HepG2 (cell line): ENCODE results near the gene PACS1. TPM values are rescaled to one million over a fixed set of nuclear protein-coding genes. Genes with fewer than 3 reads are reported as not detected.

Source experiments
- BRCA1 ChIP-seq: sonication (generic); formaldehyde crosslinking; IDR thresholded peaks from 2 replicates; pipeline ENCODE4 v1.4.0; 2020; ENCODE audit warnings: missing genetic modification reagents
- ETS1 ChIP-seq: sonication (generic); formaldehyde crosslinking; IDR thresholded peaks from 2 replicates; pipeline ENCODE4 v1.4.0; 2020; ENCODE audit warnings: missing genetic modification reagents
- IKZF4 ChIP-seq: sonication (generic); formaldehyde crosslinking; IDR thresholded peaks from 2 replicates; pipeline ENCODE4 v1.5.1; 2020; ENCODE audit warnings: borderline replicate concordance, mild to moderate bottlenecking, low read depth, missing genetic modification reagents; ENCODE audit errors: not compliant biosample characterization
- KIAA2018 ChIP-seq: sonication (generic); formaldehyde crosslinking; IDR thresholded peaks from 2 replicates; pipeline ENCODE4 v1.5.0; 2020; ENCODE audit warnings: mild to moderate bottlenecking, missing genetic modification reagents, borderline replicate concordance
- NFE2L1 ChIP-seq: sonication (generic); formaldehyde crosslinking; IDR thresholded peaks from 2 replicates; pipeline ENCODE4 v1.4.0; 2020; ENCODE audit warnings: missing genetic modification reagents, mild to moderate bottlenecking, borderline replicate concordance
- NFYB ChIP-seq: sonication (generic); formaldehyde crosslinking; IDR thresholded peaks from 2 replicates; pipeline ENCODE4 v1.4.0; 2020; ENCODE audit warnings: missing genetic modification reagents
- PHF8 ChIP-seq: sonication (generic); formaldehyde crosslinking; IDR thresholded peaks from 2 replicates; pipeline ENCODE4 v1.5.0; 2020; ENCODE audit warnings: missing genetic modification reagents
- SIX4 ChIP-seq: sonication (generic); formaldehyde crosslinking; IDR thresholded peaks from 2 replicates; pipeline ENCODE4 v1.4.0; 2020; ENCODE audit warnings: missing genetic modification reagents
- SKIL ChIP-seq: sonication (generic); formaldehyde crosslinking; IDR thresholded peaks from 2 replicates; pipeline ENCODE4 v1.8.0; 2022; ENCODE audit warnings: missing genetic modification reagents, mild to moderate bottlenecking, moderate library complexity, borderline replicate concordance
- TCF7L2 ChIP-seq: IDR thresholded peaks from 2 replicates; pipeline ENCODE4 v1.6.1; 2011; ENCODE audit warnings: mild to moderate bottlenecking, low read depth, low read length, moderate library complexity
- TMF1 ChIP-seq: sonication (generic); formaldehyde crosslinking; IDR thresholded peaks from 2 replicates; pipeline ENCODE4 v1.8.1; 2022; ENCODE audit warnings: low read depth, missing genetic modification reagents
- ZMYM4 ChIP-seq: sonication (generic); formaldehyde crosslinking; IDR thresholded peaks from 2 replicates; pipeline ENCODE4 v1.8.1; 2023; ENCODE audit warnings: mild to moderate bottlenecking, missing genetic modification reagents
- ZNF503 ChIP-seq: sonication (generic); formaldehyde crosslinking; IDR thresholded peaks from 2 replicates; pipeline ENCODE4 v1.4.0; 2020; ENCODE audit warnings: missing genetic modification reagents
- polyA plus RNA-seq, 8 experiments: library from polyadenylated mRNA; depleted of rRNA in 3 of 8; stranded (reverse) in 7 of 8; unstranded in 1 of 8; fragments of >200 nt; fragmentation: Illumina TruSeq in 4 of 8; extraction: Trizol in 4 of 8; gene quantifications; 2 replicates each; pipeline versions ENCODE4 v1.2.1 to v1.2.3, GENCODE V29; 2011 to 2016; ENCODE audit warnings: low read depth in 4 of 8, missing spikeins in 1 of 8, mixed read lengths in 1 of 8; ENCODE audit not compliant: insufficient read depth in 1 of 8
- total RNA-seq, 5 experiments: library from RNA; depleted of rRNA; stranded (reverse); fragments of >200 nt; fragmentation: Illumina TruSeq; extraction: Trizol; gene quantifications; 2 replicates each; pipeline ENCODE4 v1.2.3, GENCODE V29; 2016; ENCODE audit warnings: low read depth in 1 of 5

Gene PACS1
- total and polyA plus RNA-seq, 2 of the 13 experiments (the other 11 are each of a cell fraction or from before 2014, with no cell fraction given): 7.6 to 8.6 TPM

GRCh38 chr11:66119348-66120133 lies 49.5 kb downstream of the PACS1 start (continued):
- TF ChIP-seq IKZF4 (CRISPR knock-in tag) (no peak), ZMYM4 (CRISPR knock-in tag) (no peak; the same call in 1 of the 2 replicates), KIAA2018 (no peak), NFYB (no peak), PHF8 (no peak), ZNF503 (CRISPR knock-in tag) (no peak), NFE2L1 (no peak), SKIL (CRISPR knock-in tag) (peak; percentile 42), ETS1 (CRISPR knock-in tag) (no peak), BRCA1 (CRISPR knock-in tag) (no peak), TMF1 (CRISPR knock-in tag) (no peak), SIX4 (no peak), TCF7L2 (no peak)
